ENCODE results near the gene DOCK3. TPM values are rescaled to one million over a fixed set of nuclear protein-coding genes. Genes with fewer than 3 reads are reported as not detected.
A peak's percentile ranks its signal among the peaks of the same experiment; 100 is the strongest.

DOCK3 gene
- 0.43 and 0.52 TPM in 2 replicates for total RNA-seq

- H3K4me3 ChIP-seq (ENCODE audit: low read depth, low read length) = peak within 1 kb of the TSS; percentile 34
- TF ChIP-seq CTCF (conservative IDR thresholded peaks at IDR 0.05; ENCODE audit: low read depth, low read length) = no peak
- DNase-seq (ENCODE audit: low read depth) = no peak
Measured at GRCh38 chr3:50674349-50675178, at the start of gene DOCK3. TSS of gene DOCK3 (plus strand) at chr3:50674927. CDS start at chr3:50675264, 337 bp downstream.

GRCh38 chr3:50625231-50626182 lies 49.2 kb upstream of the DOCK3 start:
- H3K4me3 ChIP-seq (ENCODE audit: low read depth, low read length) = no peak overlapping the region
- DNase-seq (ENCODE audit: low read depth) = no peak
- no peak for TF ChIP-seq CTCF (conservative IDR thresholded peaks at IDR 0.05; ENCODE audit: low read depth, low read length)

DNA sequence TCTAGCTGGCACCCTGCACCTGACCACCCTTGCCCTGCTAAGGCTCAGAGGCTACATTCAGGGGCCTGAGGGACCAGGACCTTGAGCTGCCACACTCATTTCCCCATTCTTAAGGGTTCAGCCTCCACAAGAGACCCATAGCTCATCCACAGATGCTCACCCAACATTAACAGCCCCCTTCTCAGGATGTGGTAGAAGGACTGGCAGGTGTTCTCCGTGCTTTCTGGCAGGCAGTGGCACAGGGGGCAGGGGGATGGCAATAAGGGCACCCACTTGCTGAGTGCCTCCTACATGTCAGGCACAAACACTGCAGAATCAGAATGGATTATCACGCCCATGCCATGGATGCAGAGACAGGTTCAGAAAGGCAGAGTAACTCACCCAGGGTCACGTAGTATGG lies 48.3 kb upstream of the DOCK3 start:
- no peak for TF ChIP-seq CTCF (conservative IDR thresholded peaks at IDR 0.05; ENCODE audit: low read depth, low read length)
- H3K4me3 ChIP-seq (ENCODE audit: low read depth, low read length) = no peak overlapping the region
- DNase-seq (ENCODE audit: low read depth) = no peak

DNA sequence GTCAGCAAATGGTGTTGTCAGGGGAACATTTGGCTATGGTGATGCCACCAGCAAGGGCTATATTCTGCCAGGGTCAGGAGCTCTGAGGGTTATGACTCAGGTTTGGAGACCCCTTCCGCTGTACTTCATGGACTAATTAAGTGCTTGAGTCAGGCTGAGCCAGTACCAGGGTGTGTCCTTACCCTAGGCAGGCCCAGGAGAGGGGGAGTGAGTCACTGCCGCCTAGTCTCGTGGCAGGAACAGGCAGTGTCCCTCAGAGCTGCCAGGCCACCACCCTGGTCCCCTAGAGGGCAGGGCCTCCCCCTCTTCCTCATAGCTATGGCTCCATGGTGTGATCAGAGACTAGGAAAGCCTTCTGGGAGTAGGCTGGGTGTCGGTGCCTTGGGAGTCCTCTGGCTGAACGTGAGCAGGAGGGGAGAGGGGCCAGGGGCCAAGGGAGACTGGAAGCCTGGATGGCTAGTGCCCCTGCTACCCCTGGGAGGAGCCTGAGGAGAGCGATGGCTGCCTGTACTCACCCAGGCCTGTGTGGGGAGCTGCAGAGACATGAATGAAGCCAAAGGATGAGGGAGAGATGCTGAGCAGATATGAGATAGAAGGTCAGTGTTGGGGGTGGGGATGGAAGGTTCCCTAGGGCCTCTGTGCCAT lies 47.2 kb upstream of the DOCK3 start:
- no peak for DNase-seq (ENCODE audit: low read depth)
- TF ChIP-seq CTCF (conservative IDR thresholded peaks at IDR 0.05; ENCODE audit: low read depth, low read length) = peak; percentile 54
- H3K4me3 ChIP-seq (ENCODE audit: low read depth, low read length) = no peak overlapping the region

DNA sequence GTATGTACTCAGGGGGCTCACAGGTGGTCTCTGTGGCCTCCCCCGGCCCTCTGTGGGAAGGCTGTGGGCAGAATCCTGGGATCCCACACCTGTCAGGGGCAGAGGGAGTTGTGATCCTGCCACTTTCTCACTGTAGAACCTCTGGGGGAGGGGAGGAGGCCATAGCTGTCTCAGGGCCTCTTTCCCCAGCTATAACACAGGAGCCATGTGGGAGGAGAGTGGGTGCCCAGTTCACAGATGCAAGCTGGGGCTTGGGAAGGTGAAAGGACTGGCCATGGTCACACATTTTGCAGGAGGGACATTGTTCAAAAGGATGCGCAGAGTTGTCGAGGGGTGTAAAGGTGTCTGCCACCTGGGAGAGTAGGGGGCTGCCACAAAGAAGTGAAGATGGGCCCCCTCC lies 46.1 kb upstream of the DOCK3 start:
- no peak overlapping the region for H3K4me3 ChIP-seq (ENCODE audit: low read depth, low read length)
- no peak for DNase-seq (ENCODE audit: low read depth)
- TF ChIP-seq CTCF (conservative IDR thresholded peaks at IDR 0.05; ENCODE audit: low read depth, low read length) = no peak

DNA sequence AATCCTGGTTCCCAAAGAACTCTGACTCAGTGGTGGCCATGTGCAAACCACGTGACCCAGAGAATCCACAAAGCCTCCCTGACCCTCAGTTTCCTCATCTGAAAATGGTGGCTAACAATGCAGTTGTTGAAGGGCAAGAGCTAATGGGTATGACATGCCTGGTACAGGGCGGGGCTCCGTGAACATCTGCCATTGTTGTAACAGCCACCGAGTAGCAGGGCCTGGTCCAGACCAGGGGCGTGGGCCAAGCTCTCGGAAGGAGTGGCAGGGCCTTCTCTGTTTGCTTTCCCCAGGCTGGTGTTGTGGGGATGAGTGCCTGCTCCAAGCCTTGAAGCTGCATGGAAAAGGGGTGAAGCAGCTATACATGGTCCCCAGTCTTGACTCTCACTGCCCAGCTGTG lies 44.3 kb upstream of the DOCK3 start:
- DNase-seq (ENCODE audit: low read depth) = no peak
- TF ChIP-seq CTCF (conservative IDR thresholded peaks at IDR 0.05; ENCODE audit: low read depth, low read length) = no peak
- H3K4me3 ChIP-seq (ENCODE audit: low read depth, low read length) = no peak overlapping the region

Measured in epithelial cell of proximal tubule (primary cell).